GM19455 (cell line): ENCODE data around the gene DBET.
"Not testable (repeated sequence)": the region's sequence is repeated elsewhere in the genome, so short reads cannot be mapped to it uniquely, and the experiment has no call there.

Experiments
- ATAC-seq: cut with Tn5 transposase; IDR thresholded peaks from one replicate; pipeline ENCODE4 v1.9.1; 2021; ENCODE audit not compliant: unreplicated experiment

DBET gene

GRCh38 chr4:190064342-190064741 is at the start of gene DBET:
Gene DBET (plus strand): TSS chr4:190064502.
- not testable (repeated sequence) for ATAC-seq

DNA sequence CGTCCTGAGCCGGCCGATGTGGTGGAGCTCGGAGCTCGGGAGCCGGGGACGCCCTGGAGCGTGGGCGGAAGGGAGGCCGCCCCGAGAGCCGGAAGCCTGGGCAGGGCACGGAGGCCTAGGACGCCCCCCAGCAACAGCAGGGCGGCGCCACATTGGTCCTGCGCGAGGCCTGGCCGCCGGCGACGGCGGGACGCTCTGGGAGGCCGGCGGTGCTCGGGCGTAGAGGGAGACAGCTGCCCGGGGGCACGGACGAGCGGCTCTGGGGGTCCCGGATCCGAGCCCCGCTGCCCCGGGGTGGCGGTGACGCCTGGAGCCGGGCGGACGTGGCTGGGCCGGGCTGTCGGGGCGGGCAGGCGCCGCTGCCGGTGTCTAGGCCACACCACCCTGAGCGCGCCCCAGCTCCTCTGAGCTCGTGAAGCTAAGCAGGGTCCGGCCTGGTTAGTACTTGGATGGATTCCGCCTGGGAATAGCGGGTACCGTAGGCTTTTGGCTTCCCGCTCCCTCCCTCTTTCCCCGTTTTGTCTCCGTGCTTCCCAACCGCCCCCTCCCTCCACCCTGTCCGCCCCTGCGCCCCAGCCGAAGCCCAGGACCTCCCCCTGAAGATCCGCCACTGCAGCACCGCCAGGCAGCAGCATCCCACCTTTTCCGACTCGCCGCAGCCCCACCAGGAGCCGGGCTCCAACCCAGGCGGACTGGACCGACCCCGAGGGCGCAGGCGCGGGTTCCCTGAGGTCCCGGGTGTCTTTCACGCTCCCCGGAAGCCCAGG is 49.3 kb upstream of the DBET start:
- ATAC-seq = no peak

DNA sequence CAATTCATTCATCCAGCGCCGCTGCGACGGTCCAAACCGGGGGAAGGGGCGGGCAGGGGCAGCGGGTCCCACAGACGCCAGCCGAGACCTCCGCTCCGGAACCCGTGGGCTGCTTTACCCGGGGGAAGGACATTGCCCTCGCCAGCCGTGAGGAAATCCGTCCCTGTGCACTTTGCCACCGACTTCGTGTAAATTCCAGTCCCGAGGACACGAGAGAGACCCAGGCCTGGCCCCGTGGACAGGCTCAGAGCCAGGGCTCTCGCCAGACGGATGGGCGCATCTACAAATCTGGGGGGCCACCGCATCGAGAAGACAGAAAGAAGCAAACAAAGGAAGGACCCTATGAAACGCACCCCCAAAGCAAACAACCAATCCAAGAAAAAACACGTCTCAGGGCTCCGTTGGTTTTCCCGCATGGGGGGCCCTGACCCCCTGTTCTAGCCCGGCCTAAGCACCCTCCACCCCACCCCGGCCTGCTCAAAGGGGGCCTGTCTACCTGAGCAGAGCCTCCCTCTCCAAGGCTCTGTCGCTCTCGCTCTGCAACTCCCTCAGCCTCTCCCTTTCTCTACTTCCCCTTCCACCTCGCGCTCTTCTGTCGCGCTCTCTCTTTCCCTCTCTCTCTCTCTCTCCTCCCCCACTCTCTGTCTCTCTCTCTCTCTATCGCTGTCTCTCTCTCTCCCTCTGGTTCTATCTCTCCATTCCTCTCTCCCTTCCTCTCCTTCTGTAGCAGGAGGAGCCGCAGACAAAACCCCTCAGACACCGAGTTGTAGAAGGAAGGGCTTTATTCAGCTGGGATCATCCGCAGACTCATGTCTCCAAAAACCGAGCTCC is 48.5 kb upstream of the DBET start:
- ATAC-seq = no peak

DNA sequence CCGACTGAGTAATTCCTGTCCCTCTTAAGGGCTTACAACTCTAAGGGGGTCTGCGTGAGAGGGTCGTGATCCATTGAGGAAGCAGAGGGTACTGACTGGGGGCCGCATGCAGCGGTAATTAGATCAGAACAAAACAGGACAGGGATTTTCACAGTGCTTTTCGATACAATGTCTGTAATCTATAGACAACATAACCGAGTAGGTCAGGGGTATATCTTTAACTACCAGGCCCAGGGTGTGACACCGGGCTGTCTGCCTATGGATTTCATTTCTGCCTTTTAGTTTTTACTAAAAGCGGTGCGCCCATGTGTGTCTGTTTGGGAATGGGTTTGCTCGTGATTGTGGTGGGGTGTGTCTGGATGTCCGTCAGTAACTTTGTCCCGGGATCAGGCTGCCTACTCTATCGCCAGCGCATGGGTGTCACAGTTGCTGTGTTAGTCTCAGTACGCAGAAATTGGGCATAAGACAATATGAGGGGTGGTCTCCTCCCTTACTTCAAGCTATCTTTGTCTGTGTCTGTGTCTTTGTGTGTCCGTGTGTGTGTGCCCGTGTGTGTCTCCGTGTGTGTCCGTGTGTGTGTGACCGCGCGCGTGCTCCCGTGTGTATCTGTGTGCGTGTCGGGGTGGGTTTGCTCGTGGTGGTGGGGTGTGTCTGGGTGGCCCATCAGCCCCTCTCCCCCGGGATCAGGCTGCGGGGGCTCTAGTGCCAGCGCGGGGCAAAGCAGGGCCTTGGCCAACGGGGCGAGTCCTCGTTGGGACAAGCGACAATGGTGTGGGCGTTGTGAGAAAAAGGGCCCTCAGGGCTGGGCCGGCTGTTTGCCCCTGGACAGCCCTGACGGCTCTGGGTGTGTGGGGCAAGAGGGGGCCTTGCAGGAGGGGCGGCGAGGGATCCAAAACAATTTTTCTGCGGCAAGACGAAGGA is 47.7 kb upstream of the DBET start:
- no peak for ATAC-seq

GRCh38 chr4:190017357-190018200 is 46.7 kb upstream of the DBET start:
- no peak for ATAC-seq

DNA sequence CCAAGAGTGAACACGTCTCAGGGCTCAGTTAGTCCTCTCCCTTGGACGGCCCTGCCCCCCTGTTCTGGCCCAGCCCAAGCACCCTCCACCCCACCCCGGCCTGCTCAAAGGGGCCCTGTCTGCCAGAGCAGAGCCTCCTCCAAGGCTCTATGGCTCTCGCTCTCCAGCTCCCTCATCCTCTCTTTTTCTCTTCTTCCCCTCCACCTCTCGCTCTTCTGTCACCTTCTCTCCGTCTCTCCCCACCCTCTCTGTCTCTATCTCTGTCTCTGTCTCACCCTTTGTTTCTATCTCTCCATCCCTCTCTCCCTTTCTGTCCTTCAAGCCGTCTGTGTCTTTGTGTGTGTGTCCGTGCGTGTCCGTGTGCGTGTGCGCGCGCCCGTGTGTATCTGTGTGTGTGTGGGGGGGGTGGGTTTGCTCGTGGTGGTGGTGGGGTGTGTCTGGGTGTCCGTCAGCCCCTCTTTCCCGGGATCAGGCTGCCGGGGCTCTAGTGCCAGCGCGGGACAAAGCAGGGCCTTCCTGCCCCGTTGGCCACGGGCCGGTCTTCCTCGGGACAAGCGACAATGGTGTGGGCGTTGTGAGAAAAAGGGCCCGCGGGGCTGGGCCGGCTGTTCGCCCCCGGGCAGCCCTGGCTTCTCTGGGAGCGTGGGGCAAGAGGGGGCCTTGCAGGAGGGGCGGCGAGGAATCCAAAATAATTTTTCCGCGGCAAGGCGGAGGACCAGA is 45.9 kb upstream of the DBET start:
- no peak for ATAC-seq

GRCh38 chr4:190019023-190019858 is 45.1 kb upstream of the DBET start:
- ATAC-seq = no peak

DNA sequence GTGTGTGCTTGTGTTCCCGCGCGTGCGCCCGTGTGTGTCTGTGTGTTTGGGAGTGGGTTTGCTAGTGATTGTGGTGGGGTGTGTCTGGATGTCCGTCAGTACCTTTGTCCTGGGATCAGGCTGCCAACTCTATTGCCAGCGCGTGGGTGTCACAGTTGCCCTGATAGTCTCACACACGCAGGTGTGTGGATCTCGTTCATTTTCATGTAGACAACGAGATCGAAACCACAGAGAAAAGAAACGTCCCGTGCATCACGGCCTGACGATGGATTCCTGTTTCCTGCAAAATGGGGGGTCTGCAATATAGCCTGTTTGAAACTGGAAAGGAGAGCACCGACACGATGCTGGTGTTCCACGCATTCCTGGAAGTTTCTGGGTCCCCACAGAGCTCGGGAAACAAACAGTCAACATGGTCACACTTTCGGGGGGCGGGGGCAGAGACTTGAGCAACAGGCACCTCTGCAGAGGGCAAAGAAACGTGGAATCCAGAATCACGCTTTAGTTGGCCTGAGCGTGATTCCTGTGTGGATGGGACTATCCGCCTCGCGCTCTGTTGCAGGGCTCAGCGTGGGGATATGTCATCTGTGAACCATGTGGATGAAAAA is 44.3 kb upstream of the DBET start:
- ATAC-seq = not testable (repeated sequence)

- no peak for ATAC-seq
These were observed 43.2 kb upstream of the DBET start for GRCh38 chr4:190020790-190021717.

- ATAC-seq = not testable (repeated sequence)
These were observed 42.3 kb upstream of the DBET start for GRCh38 chr4:190021973-190022372.

DNA sequence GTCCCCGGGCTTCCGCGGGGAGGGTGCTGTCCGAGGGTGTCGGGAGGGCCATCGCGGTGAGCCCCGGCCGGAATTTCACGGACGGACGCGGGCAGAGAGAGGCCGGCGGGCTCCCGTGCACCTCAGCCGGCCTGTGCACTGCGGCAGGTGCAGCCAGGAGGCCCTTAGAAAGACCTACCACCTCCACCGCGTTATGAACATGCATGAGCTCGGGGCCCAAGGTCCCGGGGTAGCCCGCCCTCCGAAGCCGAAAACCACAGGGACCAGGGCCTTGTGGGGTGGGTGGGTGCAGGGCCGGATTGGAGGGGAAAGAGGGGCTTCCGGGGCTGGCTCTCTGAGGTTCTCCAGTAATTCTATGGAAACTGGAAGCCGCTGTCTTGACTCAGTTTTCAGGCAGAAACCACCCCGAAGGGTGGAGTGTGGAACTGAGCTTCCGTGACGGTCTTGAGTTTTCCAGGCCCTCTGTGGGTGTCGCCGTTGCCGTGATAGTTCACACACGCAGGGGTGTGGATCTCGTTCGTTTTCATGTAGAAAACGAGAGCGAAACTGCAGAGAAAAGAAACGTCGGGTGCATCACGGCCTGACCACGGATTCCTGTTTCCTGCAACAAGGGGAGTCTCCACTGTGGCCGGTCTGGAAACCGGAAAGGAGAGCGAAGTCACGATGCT is 41.6 kb upstream of the DBET start:
- not testable (repeated sequence) for ATAC-seq

GRCh38 chr4:190027156-190027555 is 37.1 kb upstream of the DBET start, which contains the start of gene FRG2:
Gene FRG2 (minus strand): TSS chr4:190027256. CDS start chr4:190027204, 52 bp downstream.
- ATAC-seq = not testable (repeated sequence)

DNA sequence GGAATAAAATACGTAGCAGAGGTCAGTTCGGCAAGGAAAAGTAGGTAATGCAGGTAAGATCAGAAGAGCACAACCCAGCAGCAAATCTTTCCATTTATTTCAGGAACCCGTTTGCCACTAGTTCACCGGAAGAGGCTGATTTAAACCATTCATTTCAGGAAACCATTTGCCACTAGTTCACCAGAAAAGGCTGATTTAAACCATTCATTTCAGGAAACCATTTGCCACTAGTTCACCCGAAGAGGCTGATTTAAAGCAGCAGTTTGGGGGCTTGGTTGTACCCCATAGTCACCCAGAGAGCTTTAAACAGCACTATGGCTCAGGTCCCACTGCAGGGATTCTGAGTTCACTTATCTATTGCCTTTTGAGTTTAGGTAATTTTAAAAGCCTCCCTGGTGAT is 33.0 kb upstream of the DBET start:
- not testable (repeated sequence) for ATAC-seq

GRCh38 chr4:190037704-190038388 is 26.5 kb upstream of the DBET start:
- not testable (repeated sequence) for ATAC-seq

GRCh38 chr4:190040873-190041272 is 23.4 kb upstream of the DBET start:
- ATAC-seq = not testable (repeated sequence)

DNA sequence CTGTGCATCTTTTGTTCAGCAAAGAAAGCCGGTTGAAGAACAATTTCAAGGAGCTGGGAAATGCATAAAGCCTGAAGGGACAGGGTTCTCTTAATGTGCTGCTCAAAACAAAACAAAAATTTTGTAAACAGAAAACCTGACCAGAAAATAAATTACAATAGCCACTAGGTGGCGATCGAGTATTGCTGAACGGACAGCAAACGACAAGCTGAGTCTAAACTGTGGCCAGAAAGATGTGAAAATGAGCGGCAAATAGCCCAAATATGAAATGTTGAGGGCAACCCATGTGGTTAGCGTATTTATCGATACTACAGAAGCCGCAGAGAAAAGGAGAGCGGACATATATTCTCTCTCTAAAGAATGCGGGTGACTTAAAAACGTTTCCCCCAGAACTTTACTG is 16.7 kb upstream of the DBET start:
- ATAC-seq = not testable (repeated sequence)
